ENCODE measurements around the gene EFNA5.

DNA sequence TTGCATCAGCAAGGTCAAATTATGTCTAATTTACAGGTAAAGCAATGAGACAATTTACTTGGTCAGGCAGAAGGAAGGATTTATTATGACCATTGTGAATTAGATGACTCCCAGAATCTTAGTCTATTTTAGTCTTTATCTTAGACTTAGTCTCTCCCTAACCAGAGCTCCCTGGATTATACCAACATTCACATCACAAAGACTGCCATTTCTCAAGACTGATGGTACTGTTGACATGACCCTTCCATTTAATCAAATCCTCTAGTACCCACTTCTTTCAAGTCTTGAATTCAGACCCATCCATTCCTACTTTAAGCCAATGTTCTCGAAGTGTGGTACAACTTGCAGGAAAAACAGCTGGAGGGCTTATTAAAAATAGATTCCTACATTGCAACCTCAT lies 257.0 kb downstream of the EFNA5 start:
- TF ChIP-seq, protein P1, sequence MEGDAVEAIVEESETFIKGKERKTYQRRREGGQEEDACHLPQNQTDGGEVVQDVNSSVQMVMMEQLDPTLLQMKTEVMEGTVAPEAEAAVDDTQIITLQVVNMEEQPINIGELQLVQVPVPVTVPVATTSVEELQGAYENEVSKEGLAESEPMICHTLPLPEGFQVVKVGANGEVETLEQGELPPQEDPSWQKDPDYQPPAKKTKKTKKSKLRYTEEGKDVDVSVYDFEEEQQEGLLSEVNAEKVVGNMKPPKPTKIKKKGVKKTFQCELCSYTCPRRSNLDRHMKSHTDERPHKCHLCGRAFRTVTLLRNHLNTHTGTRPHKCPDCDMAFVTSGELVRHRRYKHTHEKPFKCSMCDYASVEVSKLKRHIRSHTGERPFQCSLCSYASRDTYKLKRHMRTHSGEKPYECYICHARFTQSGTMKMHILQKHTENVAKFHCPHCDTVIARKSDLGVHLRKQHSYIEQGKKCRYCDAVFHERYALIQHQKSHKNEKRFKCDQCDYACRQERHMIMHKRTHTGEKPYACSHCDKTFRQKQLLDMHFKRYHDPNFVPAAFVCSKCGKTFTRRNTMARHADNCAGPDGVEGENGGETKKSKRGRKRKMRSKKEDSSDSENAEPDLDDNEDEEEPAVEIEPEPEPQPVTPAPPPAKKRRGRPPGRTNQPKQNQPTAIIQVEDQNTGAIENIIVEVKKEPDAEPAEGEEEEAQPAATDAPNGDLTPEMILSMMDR (IDR thresholded peaks at IDR 0.05; ENCODE audit: low read length), result no peak
- TF ChIP-seq EZH2 (IDR thresholded peaks at IDR 0.05; ENCODE audit: borderline replicate concordance, low read length), result no peak

Data from OCI-LY1 (cell line).